H1 (cell line): ENCODE results near the gene RBMS1. TPM values are rescaled to one million over a fixed set of nuclear protein-coding genes. Genes with fewer than 3 reads are reported as not detected.

ENCODE experiments used
- CTCF ChIA-PET: fragments of 300-600 bp; sonication (Branson Sonifier 250); formaldehyde crosslinking; loops from one replicate; lab custom pipeline; 2021; ENCODE audit not compliant: partially characterized antibody; lab: Charles Lee
- POLR2A ChIA-PET: fragments of 300-600 bp; sonication (Branson Sonifier 250); formaldehyde crosslinking; loops from one replicate; lab custom pipeline; 2021; ENCODE audit warnings: inconsistent platforms; ENCODE audit not compliant: partially characterized antibody; lab: Charles Lee
- DNase-seq, 2 experiments: peaks; one replicate each; pipeline versions ENCODE4 v3.0.0 to v3.0.0-alpha.2; 2010 to 2022; ENCODE audit warnings: low spot score in 2 of 2, low read depth in 1 of 2, mixed read lengths in 1 of 2
- FAIRE-seq: peaks from 2 replicates; lab custom pipeline; 2011; peaks lifted over from hg19 to GRCh38; lab: Jason Lieb, UNC
- H2AFZ ChIP-seq: 2 replicates; pipeline ENCODE4 v1.8.1; 2012; ENCODE audit warnings: low read length, inconsistent platforms
- H2AK5ac ChIP-seq: 2 replicates; pipeline ENCODE4 v1.6.1; 2013; ENCODE audit warnings: low read depth, low read length
- H2BK120ac ChIP-seq: replicated peaks from 2 replicates; pipeline ENCODE3; 2013; ENCODE audit warnings: low read depth, low read length, inconsistent platforms
- H2BK12ac ChIP-seq: 2 replicates; pipeline ENCODE4 v1.6.1; 2013; ENCODE audit warnings: low read depth, low read length
- H2BK15ac ChIP-seq: 2 replicates; pipeline ENCODE4 v1.6.1; 2013; ENCODE audit warnings: low read length
- H2BK20ac ChIP-seq: 2 replicates; pipeline ENCODE4 v1.6.1; 2013; ENCODE audit warnings: low read length
- H2BK5ac ChIP-seq: 2 replicates; pipeline ENCODE4 v1.6.1; 2013; ENCODE audit warnings: low read depth, low read length
- H3K14ac ChIP-seq: 2 replicates; pipeline ENCODE4 v1.6.1; 2013; ENCODE audit warnings: inconsistent platforms; ENCODE audit not compliant: insufficient read length
- H3K18ac ChIP-seq: 2 replicates; pipeline ENCODE4 v1.6.1; 2013; ENCODE audit warnings: low read length; ENCODE audit errors: extremely low read depth
- H3K23ac ChIP-seq: 2 replicates; pipeline ENCODE4 v1.6.1; 2013; ENCODE audit warnings: inconsistent platforms; ENCODE audit not compliant: insufficient read length
- H3K23me2 ChIP-seq: 2 replicates; pipeline ENCODE4 v1.6.1; 2013; ENCODE audit warnings: low read depth, low read length
- H3K27ac ChIP-seq: 2 replicates; pipeline ENCODE4 v1.6.1; 2011; ENCODE audit warnings: low read depth, low read length, inconsistent platforms
- H3K27me3 ChIP-seq, 4 experiments: replicated peaks in 1 of 4; 1 replicate in 1 of 4; 2 replicates in 3 of 4; pipeline versions ENCODE4 v1.6.1 to v1.8.1; 2011 to 2013; ENCODE audit warnings: low read length in 3 of 4, mild to moderate bottlenecking in 3 of 4, inconsistent platforms in 2 of 4, mixed read lengths in 2 of 4, moderate library complexity in 1 of 4; ENCODE audit not compliant: control insufficient read depth in 3 of 4, insufficient read depth in 3 of 4; ENCODE audit errors: extremely low read depth in 1 of 4
- H3K36me3 ChIP-seq, 4 experiments: 2 replicates each; pipeline versions ENCODE4 v1.6.1 to v1.8.1; 2011 to 2013; ENCODE audit warnings: mild to moderate bottlenecking in 4 of 4, low read length in 3 of 4, moderate library complexity in 2 of 4, control low read depth in 1 of 4, inconsistent platforms in 1 of 4; ENCODE audit not compliant: insufficient read depth in 4 of 4, control insufficient read depth in 2 of 4
- H3K4ac ChIP-seq: replicated peaks from 2 replicates; pipeline ENCODE3; 2013; ENCODE audit warnings: low read length, low read depth, mixed read lengths, inconsistent platforms; ENCODE audit not compliant: insufficient read length
- H3K4me1 ChIP-seq, 4 experiments: replicated peaks in 1 of 4; 1 replicate in 1 of 4; 2 replicates in 3 of 4; pipeline versions ENCODE4 v1.6.1 to v1.8.1; 2011 to 2013; ENCODE audit warnings: low read length in 3 of 4, inconsistent platforms in 2 of 4, mixed read lengths in 1 of 4; ENCODE audit not compliant: insufficient read depth in 4 of 4, control insufficient read depth in 3 of 4
- H3K4me2 ChIP-seq, 2 experiments: 2 replicates each; pipeline versions ENCODE4 v1.6.1 to v1.8.1; 2011 to 2013; ENCODE audit warnings: low read depth in 2 of 2, low read length in 2 of 2, control low read depth in 1 of 2, inconsistent platforms in 1 of 2, mild to moderate bottlenecking in 1 of 2; ENCODE audit not compliant: insufficient read depth in 1 of 2
- H3K4me3 ChIP-seq, 4 experiments: fragments of 200-600, 300-600 bp in 1 of 4; sonication (generic), shearing (Covaris generic), sonication (Bioruptor Twin) in 1 of 4; 2 replicates each; pipeline versions ENCODE4 v1.5.1 to v1.8.1; 2011 to 2016; ENCODE audit warnings: low read length in 4 of 4, low read depth in 3 of 4, control low read depth in 2 of 4, inconsistent platforms in 2 of 4, mild to moderate bottlenecking in 2 of 4, mixed read lengths in 1 of 4, moderate library complexity in 1 of 4; ENCODE audit not compliant: insufficient read depth in 2 of 4; ENCODE audit errors: extremely low read depth in 1 of 4
- H3K56ac ChIP-seq: replicated peaks from 2 replicates; pipeline ENCODE3; 2013; ENCODE audit warnings: low read depth, mild to moderate bottlenecking, mixed read lengths, low read length, inconsistent platforms; ENCODE audit not compliant: insufficient read length
- H3K79me1 ChIP-seq: 2 replicates; pipeline ENCODE4 v1.6.1; 2013; ENCODE audit warnings: low read depth, low read length, control low read depth
- H3K79me2 ChIP-seq, 2 experiments: 2 replicates each; pipeline versions ENCODE4 v1.6.1 to v1.8.1; 2012 to 2013; ENCODE audit warnings: low read length in 2 of 2, mild to moderate bottlenecking in 2 of 2, inconsistent platforms in 1 of 2; ENCODE audit not compliant: insufficient read depth in 2 of 2, control insufficient read depth in 1 of 2
- H3K9ac ChIP-seq, 4 experiments: replicated peaks in 1 of 4; 1 replicate in 1 of 4; 2 replicates in 3 of 4; pipeline versions ENCODE4 v1.6.1 to v1.8.1; 2011 to 2013; ENCODE audit warnings: low read depth in 3 of 4, low read length in 3 of 4, control low read depth in 2 of 4, mild to moderate bottlenecking in 2 of 4, moderate library complexity in 2 of 4, inconsistent platforms in 1 of 4; ENCODE audit errors: extremely low read depth in 1 of 4
- H3K9me3 ChIP-seq, 2 experiments: 2 replicates each; pipeline versions ENCODE4 v1.6.1 to v1.8.1; 2012 to 2013; ENCODE audit warnings: mild to moderate bottlenecking in 2 of 2, moderate library complexity in 2 of 2, control low read depth in 1 of 2, inconsistent platforms in 1 of 2, low read depth in 1 of 2, low read length in 1 of 2, mixed read lengths in 1 of 2; ENCODE audit not compliant: insufficient read depth in 2 of 2
- H4K20me1 ChIP-seq, 2 experiments: replicated peaks in 1 of 2; 2 replicates each; pipeline versions ENCODE3 to v1.8.1; 2011 to 2013; ENCODE audit warnings: inconsistent platforms in 2 of 2, low read length in 2 of 2, mild to moderate bottlenecking in 1 of 2; ENCODE audit not compliant: insufficient read depth in 2 of 2, control insufficient read depth in 1 of 2
- H4K5ac ChIP-seq: 2 replicates; pipeline ENCODE4 v1.6.1; 2013; ENCODE audit warnings: low read length, low read depth, mixed read lengths, inconsistent platforms; ENCODE audit not compliant: insufficient read length
- H4K8ac ChIP-seq: 2 replicates; pipeline ENCODE4 v1.8.0; 2013; ENCODE audit warnings: mild to moderate bottlenecking, moderate library complexity, low read length, inconsistent platforms; ENCODE audit not compliant: insufficient read depth; ENCODE audit errors: extremely low read depth
- H4K91ac ChIP-seq: replicated peaks from 2 replicates; pipeline ENCODE3; 2013; ENCODE audit warnings: low read length, mixed read lengths, inconsistent platforms; ENCODE audit not compliant: insufficient read length
- WGBS, 2 experiments: shearing (Covaris generic) in 1 of 2; methylation state at CpG; one replicate each; pipeline versions ENCODE4 v1.1.6 to v1.1.7; 2013 to 2015; ENCODE audit warnings: low lambda C conversion rate in 2 of 2, mixed read lengths in 2 of 2, inconsistent platforms in 1 of 2, low coverage in 1 of 2, missing lambda C conversion rate in 1 of 2; ENCODE audit not compliant: insufficient replicate concordance in 2 of 2, insufficient coverage in 1 of 2, insufficient read length in 1 of 2; ENCODE audit errors: extremely low coverage in 1 of 2, missing lambda C conversion rate in 1 of 2; 5-methylcytosine and 5-hydroxymethylcytosine counted together
- polyA plus RNA-seq, 7 experiments: library from polyadenylated mRNA; depleted of rRNA in 3 of 7; stranded (reverse) in 5 of 7; unstranded in 2 of 7; fragments of >200 nt in 5 of 7; fragments of 200-250 nt in 2 of 7; gene quantifications; 1 replicate in 5 of 7; 2 replicates in 1 of 7; 4 replicates in 1 of 7; pipeline versions ENCODE4 v1.2.1 to v1.2.3, GENCODE V29; 2011 to 2013; ENCODE audit warnings: missing spikeins in 2 of 7, mixed read lengths in 2 of 7
- total RNA-seq: library from RNA; stranded (reverse); fragmentation: NEBNext Ultra II Directional; extraction: Animal tissue kit (Norgen Biotek cat#: 25700); gene quantifications from 2 replicates; pipeline ENCODE4 v1.2.1, GENCODE V29; 2021

RBMS1 gene
- total and polyA plus RNA-seq, 2 of the 8 experiments (the other 6 are each of a cell fraction or from before 2014, with no cell fraction given) = 53.7 to 60.0 TPM

- no peak overlapping the region for H3K23ac ChIP-seq
- no peak overlapping the region for H2AFZ ChIP-seq
- H3K79me1 ChIP-seq = no peaks in the 10 kb centered on the region; the same call in 1 of the 2 replicates
- no peaks in the 10 kb centered on the region for H3K36me3 ChIP-seq
- H3K4me1 ChIP-seq = peaks cover 4 to 17% (median 14%) of the 10 kb centered on the region in 4 experiments; a peak in 6 of 7 replicates
- H3K27ac ChIP-seq = no peak overlapping the region
- no peak overlapping the region for H2BK20ac ChIP-seq
- H3K56ac ChIP-seq = no peak overlapping the region
- H3K4me3 ChIP-seq = no peak overlapping the region
- FAIRE-seq (no peak), DNase-seq (no peak)
- H4K91ac ChIP-seq = no peak overlapping the region
- H3K23me2 ChIP-seq = no peaks in the 10 kb centered on the region
- H3K79me2 ChIP-seq = peaks cover 0 to 79% of the 10 kb centered on the region in 2 experiments; a peak in 3 of 4 replicates
- H4K20me1 ChIP-seq = peaks cover 0 to 5% of the 10 kb centered on the region in 2 experiments
- no peak overlapping the region for H2BK15ac ChIP-seq
- ChIA-PET POLR2A (interaction anchor here (2.0 kb wide), 1 partner anchor 27 kb away, joined by 6 read pairs; no protein-coding TSS in a partner anchor), CTCF (interaction anchor here (0.6 to 2.5 kb wide), 4 partner anchors 52 to 129 kb away, joined by 3 to 8 read pairs (median 4); no protein-coding TSS in a partner anchor)
- H4K8ac ChIP-seq = no peak overlapping the region
- H3K9me3 ChIP-seq = no peaks in the 10 kb centered on the region
- H3K4me2 ChIP-seq = no peak overlapping the region
- H2AK5ac ChIP-seq = no peak overlapping the region
- no peak overlapping the region for H3K18ac ChIP-seq
- no peak overlapping the region for H2BK12ac ChIP-seq
- no peaks in the 10 kb centered on the region for H3K27me3 ChIP-seq
- H3K9ac ChIP-seq = no peak overlapping the region
- no peak overlapping the region for H3K4ac ChIP-seq
- WGBS, 2 experiments = 90% methylated on average over 5 of the region's 5 CpGs; no CpG with 5 or more reads in 1 of the 2 experiments
- H4K5ac ChIP-seq = no peak overlapping the region
- H3K14ac ChIP-seq = no peak overlapping the region
- no peak overlapping the region for H2BK5ac ChIP-seq
- no peak overlapping the region for H2BK120ac ChIP-seq
These were observed 113.0 kb downstream of the RBMS1 start for GRCh38 chr2:160380611-160381010.
